ENCODE results near the gene ADAMTSL1. TPM values are rescaled to one million over a fixed set of nuclear protein-coding genes. Genes with fewer than 3 reads are reported as not detected.

Gene ADAMTSL1
- polyA plus RNA-seq, 1 donor: 3.6 TPM

- WGBS (ENCODE audit: insufficient coverage, low lambda C conversion rate): 13% methylated on average over 1 of the region's 1 CpG
- no peak overlapping the region for H3K27ac ChIP-seq (ENCODE audit: low read length)
- DNase-seq: no peak
- H3K4me3 ChIP-seq (ENCODE audit: low read length): no peak overlapping the region
- no peaks in the 10 kb centered on the region for H3K9me3 ChIP-seq (ENCODE audit: control insufficient read depth, low read depth, low read length)
- H3K36me3 ChIP-seq (ENCODE audit: control insufficient read depth, insufficient read depth, low read length): no peaks in the 10 kb centered on the region
- peaks cover 5% of the 10 kb centered on the region for H3K4me1 ChIP-seq (ENCODE audit: control insufficient read depth, insufficient read depth, low read length)
- H3K27me3 ChIP-seq (ENCODE audit: control insufficient read depth, insufficient read depth, low read length): peaks cover 3% of the 10 kb centered on the region
Measured at GRCh38 chr9:18441261-18441660, 32.7 kb upstream of the ADAMTSL1 start.

GRCh38 chr9:18442629-18443491 lies 31.1 kb upstream of the ADAMTSL1 start:
- Histone ChIP-seq H3K9me3 (ENCODE audit: control insufficient read depth, low read depth, low read length) (no peaks in the 10 kb centered on the region), H3K36me3 (ENCODE audit: control insufficient read depth, insufficient read depth, low read length) (no peaks in the 10 kb centered on the region), H3K27me3 (ENCODE audit: control insufficient read depth, insufficient read depth, low read length) (peaks cover 3% of the 10 kb centered on the region), H3K4me3 (ENCODE audit: low read length) (no peak overlapping the region), H3K27ac (ENCODE audit: low read length) (no peak overlapping the region), H3K4me1 (ENCODE audit: control insufficient read depth, insufficient read depth, low read length) (peaks cover 5% of the 10 kb centered on the region)
- peak; percentile 57 to 58 for DNase-seq
- 0% methylated on average over 1 of the region's 6 CpGs for WGBS (ENCODE audit: insufficient coverage, low lambda C conversion rate)

- 100% methylated on average over 2 of the region's 4 CpGs for WGBS (ENCODE audit: insufficient coverage, low lambda C conversion rate)
- Histone ChIP-seq H3K4me3 (ENCODE audit: low read length) (no peak overlapping the region), H3K36me3 (ENCODE audit: control insufficient read depth, insufficient read depth, low read length) (no peaks in the 10 kb centered on the region), H3K27me3 (ENCODE audit: control insufficient read depth, insufficient read depth, low read length) (no peaks in the 10 kb centered on the region), H3K9me3 (ENCODE audit: control insufficient read depth, low read depth, low read length) (peaks cover 3% of the 10 kb centered on the region), H3K4me1 (ENCODE audit: control insufficient read depth, insufficient read depth, low read length) (no peaks in the 10 kb centered on the region), H3K27ac (ENCODE audit: low read length) (no peak overlapping the region)
- DNase-seq: no peak
Measured at GRCh38 chr9:18447131-18447530, 26.8 kb upstream of the ADAMTSL1 start.

GRCh38 chr9:18447541-18447940 lies 26.4 kb upstream of the ADAMTSL1 start:
- Histone ChIP-seq H3K4me3 (ENCODE audit: low read length) (no peak overlapping the region), H3K27ac (ENCODE audit: low read length) (no peak overlapping the region), H3K9me3 (ENCODE audit: control insufficient read depth, low read depth, low read length) (peaks cover 3% of the 10 kb centered on the region), H3K36me3 (ENCODE audit: control insufficient read depth, insufficient read depth, low read length) (no peaks in the 10 kb centered on the region), H3K4me1 (ENCODE audit: control insufficient read depth, insufficient read depth, low read length) (no peaks in the 10 kb centered on the region), H3K27me3 (ENCODE audit: control insufficient read depth, insufficient read depth, low read length) (no peaks in the 10 kb centered on the region)
- no CpG with 5 or more reads among the region's 3 CpGs for WGBS (ENCODE audit: insufficient coverage, low lambda C conversion rate)
- DNase-seq: no peak

- no peak for DNase-seq
- H3K27ac ChIP-seq (ENCODE audit: low read length): no peak overlapping the region
- H3K36me3 ChIP-seq (ENCODE audit: control insufficient read depth, insufficient read depth, low read length): no peaks in the 10 kb centered on the region
- no peaks in the 10 kb centered on the region for H3K4me1 ChIP-seq (ENCODE audit: control insufficient read depth, insufficient read depth, low read length)
- peaks cover 3% of the 10 kb centered on the region for H3K9me3 ChIP-seq (ENCODE audit: control insufficient read depth, low read depth, low read length)
- H3K27me3 ChIP-seq (ENCODE audit: control insufficient read depth, insufficient read depth, low read length): no peaks in the 10 kb centered on the region
- H3K4me3 ChIP-seq (ENCODE audit: low read length): no peak overlapping the region
Measured at GRCh38 chr9:18448101-18448500, 25.9 kb upstream of the ADAMTSL1 start.

GRCh38 chr9:18451406-18451805 lies 22.5 kb upstream of the ADAMTSL1 start:
- H3K9me3 ChIP-seq (ENCODE audit: control insufficient read depth, low read depth, low read length): peaks cover 3% of the 10 kb centered on the region
- no peak overlapping the region for H3K4me3 ChIP-seq (ENCODE audit: low read length)
- H3K4me1 ChIP-seq (ENCODE audit: control insufficient read depth, insufficient read depth, low read length): peaks cover 4% of the 10 kb centered on the region
- H3K27me3 ChIP-seq (ENCODE audit: control insufficient read depth, insufficient read depth, low read length): no peaks in the 10 kb centered on the region
- WGBS (ENCODE audit: insufficient coverage, low lambda C conversion rate): 86% methylated on average over 2 of the region's 3 CpGs
- no peak for DNase-seq
- H3K36me3 ChIP-seq (ENCODE audit: control insufficient read depth, insufficient read depth, low read length): no peaks in the 10 kb centered on the region
- no peak overlapping the region for H3K27ac ChIP-seq (ENCODE audit: low read length)

- no peak overlapping the region for H3K4me3 ChIP-seq (ENCODE audit: low read length)
- H3K36me3 ChIP-seq (ENCODE audit: control insufficient read depth, insufficient read depth, low read length): no peaks in the 10 kb centered on the region
- peaks cover 4% of the 10 kb centered on the region for H3K4me1 ChIP-seq (ENCODE audit: control insufficient read depth, insufficient read depth, low read length)
- no peak for DNase-seq
- H3K27me3 ChIP-seq (ENCODE audit: control insufficient read depth, insufficient read depth, low read length): no peaks in the 10 kb centered on the region
- no peak overlapping the region for H3K27ac ChIP-seq (ENCODE audit: low read length)
- peaks cover 3% of the 10 kb centered on the region for H3K9me3 ChIP-seq (ENCODE audit: control insufficient read depth, low read depth, low read length)
- no CpG with 5 or more reads among the region's 2 CpGs for WGBS (ENCODE audit: insufficient coverage, low lambda C conversion rate)
Measured at GRCh38 chr9:18452276-18452675, 21.7 kb upstream of the ADAMTSL1 start.

GRCh38 chr9:18456624-18457237 lies 17.2 kb upstream of the ADAMTSL1 start:
- no peaks in the 10 kb centered on the region for H3K36me3 ChIP-seq (ENCODE audit: control insufficient read depth, insufficient read depth, low read length)
- no peak overlapping the region for H3K4me3 ChIP-seq (ENCODE audit: low read length)
- peak; percentile 30 to 75 for DNase-seq
- H3K27ac ChIP-seq (ENCODE audit: low read length): no peak overlapping the region
- H3K27me3 ChIP-seq (ENCODE audit: control insufficient read depth, insufficient read depth, low read length): no peaks in the 10 kb centered on the region
- peaks cover 2% of the 10 kb centered on the region for H3K9me3 ChIP-seq (ENCODE audit: control insufficient read depth, low read depth, low read length)
- peaks cover 4% of the 10 kb centered on the region for H3K4me1 ChIP-seq (ENCODE audit: control insufficient read depth, insufficient read depth, low read length)
- 51% methylated on average over 2 of the region's 4 CpGs for WGBS (ENCODE audit: insufficient coverage, low lambda C conversion rate)

- Histone ChIP-seq H3K9me3 (ENCODE audit: control insufficient read depth, low read depth, low read length) (no peaks in the 10 kb centered on the region), H3K27ac (ENCODE audit: low read length) (no peak overlapping the region), H3K27me3 (ENCODE audit: control insufficient read depth, insufficient read depth, low read length) (no peaks in the 10 kb centered on the region), H3K4me3 (ENCODE audit: low read length) (no peak overlapping the region), H3K4me1 (ENCODE audit: control insufficient read depth, insufficient read depth, low read length) (peaks cover 4% of the 10 kb centered on the region), H3K36me3 (ENCODE audit: control insufficient read depth, insufficient read depth, low read length) (no peaks in the 10 kb centered on the region)
- no CpG with 5 or more reads among the region's 2 CpGs for WGBS (ENCODE audit: insufficient coverage, low lambda C conversion rate)
- DNase-seq: no peak
Measured at GRCh38 chr9:18457510-18457909, 16.4 kb upstream of the ADAMTSL1 start.

GRCh38 chr9:18459962-18460584 lies 13.9 kb upstream of the ADAMTSL1 start:
- Histone ChIP-seq H3K4me3 (ENCODE audit: low read length) (no peak overlapping the region), H3K4me1 (ENCODE audit: control insufficient read depth, insufficient read depth, low read length) (peaks cover 4% of the 10 kb centered on the region), H3K27ac (ENCODE audit: low read length) (no peak overlapping the region), H3K36me3 (ENCODE audit: control insufficient read depth, insufficient read depth, low read length) (no peaks in the 10 kb centered on the region), H3K9me3 (ENCODE audit: control insufficient read depth, low read depth, low read length) (no peaks in the 10 kb centered on the region), H3K27me3 (ENCODE audit: control insufficient read depth, insufficient read depth, low read length) (no peaks in the 10 kb centered on the region)
- no peak for DNase-seq
- 85% methylated on average over 2 of the region's 7 CpGs for WGBS (ENCODE audit: insufficient coverage, low lambda C conversion rate)

Data from large intestine (tissue), 3 donors.